LNCaP clone FGC (cell line): ENCODE results near the gene POC1A.

ENCODE experiments used
- DNase-seq: peaks from one replicate; pipeline ENCODE4 v3.0.0-alpha.2; 2011; ENCODE audit warnings: low read depth
- H3K4me3 ChIP-seq: 2 replicates; pipeline ENCODE4 v1.5.1; 2011; ENCODE audit warnings: mild to moderate bottlenecking, low read depth, low read length, control low read depth
- CTCF ChIP-seq: IDR thresholded peaks from 2 replicates; pipeline ENCODE4 v1.5.1; 2012; ENCODE audit warnings: mild to moderate bottlenecking; ENCODE audit not compliant: control insufficient read depth, insufficient read depth; ENCODE audit errors: extremely low read depth

POC1A gene

DNA sequence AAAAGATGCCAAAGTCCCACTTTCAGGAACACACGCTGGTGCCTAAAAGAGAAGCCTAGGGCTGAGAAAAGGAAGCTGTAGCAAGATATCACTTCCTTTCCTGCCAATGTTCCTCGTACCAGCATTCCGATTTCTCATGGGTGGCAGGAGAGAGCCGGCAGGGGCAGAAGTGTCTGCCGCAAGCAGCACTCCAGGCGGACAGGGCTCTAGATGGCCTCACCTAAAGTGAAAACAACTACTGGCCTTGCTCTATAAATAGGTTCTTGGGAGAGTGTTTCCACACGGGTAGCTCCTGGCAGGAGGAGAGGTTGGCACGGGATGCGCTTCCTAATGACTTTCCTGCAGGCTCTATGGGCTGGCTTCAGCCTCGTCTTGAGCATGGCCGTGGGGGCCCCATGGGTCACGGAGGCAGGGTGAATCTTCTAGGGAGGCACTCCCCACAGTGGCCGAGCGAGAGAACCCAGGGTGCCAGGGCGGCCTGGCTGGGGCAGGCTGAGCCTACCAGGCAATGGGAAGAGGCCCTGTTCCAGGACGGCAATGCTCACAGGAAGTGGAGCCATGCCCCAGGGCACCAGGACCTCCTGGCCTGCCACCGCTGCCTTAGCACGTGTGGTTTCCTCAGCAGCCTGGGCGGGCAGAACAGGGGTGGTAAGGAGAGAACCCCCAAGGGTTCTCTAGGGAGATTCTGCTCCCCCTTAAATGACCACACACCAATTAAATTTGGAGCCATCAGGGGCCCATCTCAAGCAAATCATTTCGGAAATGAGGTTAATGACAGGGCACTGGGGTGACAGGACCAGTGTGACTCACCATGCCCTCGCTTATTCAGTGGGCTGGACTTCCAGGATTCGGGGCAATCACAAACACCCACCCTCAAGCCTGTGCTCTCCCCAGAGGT lies 83.2 kb downstream of the POC1A start:
- no peak for DNase-seq
- no peak for TF ChIP-seq CTCF
- H3K4me3 ChIP-seq = no peak overlapping the region

- no peak for DNase-seq
- TF ChIP-seq CTCF = no peak
- no peak overlapping the region for H3K4me3 ChIP-seq
Measured at GRCh38 chr3:52069855-52070254, 84.4 kb downstream of the POC1A start.

- TF ChIP-seq CTCF = no peak
- no peak overlapping the region for H3K4me3 ChIP-seq
- no peak for DNase-seq
Measured at GRCh38 chr3:52069135-52069534, 85.1 kb downstream of the POC1A start.

DNA sequence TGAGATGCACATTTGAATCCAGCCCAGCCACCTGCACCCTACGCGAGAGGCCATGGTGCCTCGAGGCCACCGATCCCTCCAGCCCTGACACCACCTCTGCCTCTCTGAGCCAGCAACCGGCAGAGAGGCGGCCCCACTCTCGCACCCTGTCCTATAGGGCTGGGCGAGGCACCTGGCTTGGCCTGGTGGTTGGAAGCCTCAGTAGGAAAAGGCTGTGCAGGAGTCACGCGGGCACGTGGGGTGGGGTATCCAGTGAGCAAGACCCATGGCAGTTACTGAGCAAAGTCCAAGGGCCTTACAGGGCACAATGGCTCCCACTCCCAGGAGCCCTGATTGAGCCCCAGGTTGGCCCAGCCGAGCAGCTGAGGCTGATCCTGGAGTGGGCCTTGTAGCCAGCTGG lies 85.5 kb downstream of the POC1A start:
- no peak for TF ChIP-seq CTCF
- no peak overlapping the region for H3K4me3 ChIP-seq
- no peak for DNase-seq

DNA sequence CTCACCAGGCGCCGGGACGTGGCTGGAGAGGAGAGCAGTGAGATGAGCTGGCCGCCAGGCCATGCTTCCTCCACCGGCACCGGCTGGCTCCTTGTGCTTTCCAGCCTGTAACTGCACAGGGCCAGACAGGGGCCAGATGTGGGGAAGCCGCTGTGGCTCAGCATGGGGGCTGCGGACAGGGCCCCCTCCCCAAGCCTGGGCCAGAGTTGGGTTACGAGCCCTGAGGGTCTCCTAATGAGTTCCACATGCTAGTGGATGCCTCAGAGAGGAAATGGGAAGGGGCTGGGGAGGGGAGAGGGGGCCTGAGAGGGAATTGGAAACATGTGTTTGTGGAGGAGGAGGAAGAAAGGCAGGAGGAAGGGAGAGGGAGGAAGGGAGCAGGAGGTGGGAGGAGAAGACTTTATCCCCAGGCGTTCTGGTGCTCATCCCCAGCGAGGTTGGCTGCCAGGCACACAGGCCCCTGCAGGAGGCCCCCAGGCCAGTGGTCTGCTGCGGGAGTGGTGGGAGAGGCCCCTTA lies 86.1 kb downstream of the POC1A start:
- DNase-seq = no peak
- no peak for TF ChIP-seq CTCF
- H3K4me3 ChIP-seq = no peak overlapping the region

GRCh38 chr3:52067526-52067925 lies 86.7 kb downstream of the POC1A start:
- H3K4me3 ChIP-seq = no peak overlapping the region
- no peak for TF ChIP-seq CTCF
- DNase-seq = no peak
